ENCODE measurements around the gene C9orf78. TPM values are rescaled to one million over a fixed set of nuclear protein-coding genes. Genes with fewer than 3 reads are reported as not detected.

Gene C9orf78
- total and polyA plus RNA-seq, 2 of the 8 experiments (the other 6 are each of a cell fraction or from before 2014, with no cell fraction given) = 17.4 to 40.6 TPM

GRCh38 chr9:129794549-129794948, 40.5 kb downstream of the C9orf78 start:
- DNase-seq (ENCODE audit: low read depth in 1 of 2, low spot score in 2 of 2) (no peak), FAIRE-seq (no peak)
- H2AFZ ChIP-seq (ENCODE audit: low read length) = no peak overlapping the region
- H3K79me2 ChIP-seq (ENCODE audit: control insufficient read depth in 1 of 2, insufficient read depth in 2 of 2, low read length in 2 of 2) = no peaks in the 10 kb centered on the region
- H3K4me2 ChIP-seq (ENCODE audit: insufficient read depth in 1 of 2, low read depth in 2 of 2, low read length in 2 of 2) = no peak overlapping the region
- H3K18ac ChIP-seq (ENCODE audit: extremely low read depth, low read length) = no peak overlapping the region
- no peak overlapping the region for H4K5ac ChIP-seq (ENCODE audit: insufficient read length, low read depth, low read length)
- no peaks in the 10 kb centered on the region for H3K79me1 ChIP-seq (ENCODE audit: low read depth, low read length)
- H3K36me3 ChIP-seq (ENCODE audit: control insufficient read depth in 2 of 4, insufficient read depth in 4 of 4, low read length in 3 of 4) = no peaks in the 10 kb centered on the region
- H3K56ac ChIP-seq (replicated peaks; ENCODE audit: insufficient read length, low read depth, low read length) = no peak overlapping the region
- H3K4me1 ChIP-seq (replicated peaks in 1 of 4; ENCODE audit: control insufficient read depth in 3 of 4, insufficient read depth in 4 of 4, low read length in 3 of 4) = no peaks in the 10 kb centered on the region
- H2AK5ac ChIP-seq (ENCODE audit: low read depth, low read length) = peak overlapping the region; percentile 8; the same call in 1 of the 2 replicates
- H4K8ac ChIP-seq (ENCODE audit: extremely low read depth, insufficient read depth, low read length) = no peak overlapping the region
- no peak overlapping the region for H3K9ac ChIP-seq (replicated peaks in 1 of 4; ENCODE audit: extremely low read depth in 1 of 4, low read depth in 3 of 4, low read length in 3 of 4)
- CTCF ChIA-PET (ENCODE audit: partially characterized antibody) = interaction anchor here (0.9 to 2.3 kb wide), 3 partner anchors 10 to 74 kb away, joined by 3 to 6 read pairs (median 4); no protein-coding TSS in a partner anchor
- no peak overlapping the region for H2BK5ac ChIP-seq (ENCODE audit: low read depth, low read length)
- no peaks in the 10 kb centered on the region for H3K23me2 ChIP-seq (ENCODE audit: low read depth, low read length)
- H2BK12ac ChIP-seq (ENCODE audit: low read depth, low read length) = no peak overlapping the region
- H2BK120ac ChIP-seq (replicated peaks; ENCODE audit: low read depth, low read length) = no peak overlapping the region
- H2BK15ac ChIP-seq (ENCODE audit: low read length) = no peak overlapping the region
- no peak overlapping the region for H3K4ac ChIP-seq (replicated peaks; ENCODE audit: insufficient read length, low read depth, low read length)
- WGBS, 2 experiments (ENCODE audit: extremely low coverage in 1 of 2, insufficient coverage in 1 of 2, insufficient read length in 1 of 2, insufficient replicate concordance in 2 of 2, low coverage in 1 of 2, low lambda C conversion rate in 2 of 2, missing lambda C conversion rate in 1 of 2) = 92% methylated on average over 8 of the region's 8 CpGs; no CpG with 5 or more reads in 1 of the 2 experiments
- H4K20me1 ChIP-seq (replicated peaks in 1 of 2; ENCODE audit: control insufficient read depth in 1 of 2, insufficient read depth in 2 of 2, low read length in 2 of 2) = no peaks in the 10 kb centered on the region
- no peak overlapping the region for H3K14ac ChIP-seq (ENCODE audit: insufficient read length)
- no peak overlapping the region for H3K23ac ChIP-seq (ENCODE audit: insufficient read length)
- no peak overlapping the region for H3K27ac ChIP-seq (ENCODE audit: low read depth, low read length)
- POLR2A ChIA-PET (ENCODE audit: partially characterized antibody) = no interaction called here
- H3K4me3 ChIP-seq (ENCODE audit: extremely low read depth in 1 of 4, insufficient read depth in 2 of 4, low read depth in 3 of 4, low read length in 4 of 4) = no peak overlapping the region
- H3K9me3 ChIP-seq (ENCODE audit: insufficient read depth in 2 of 2, low read depth in 1 of 2, low read length in 1 of 2) = no peaks in the 10 kb centered on the region
- H2BK20ac ChIP-seq (ENCODE audit: low read length) = no peak overlapping the region
- peaks cover 0 to 4% (median 0%) of the 10 kb centered on the region in 4 experiments; a peak in 1 of 7 replicates for H3K27me3 ChIP-seq (replicated peaks in 1 of 4; ENCODE audit: control insufficient read depth in 3 of 4, extremely low read depth in 1 of 4, insufficient read depth in 3 of 4, low read length in 3 of 4)
- H4K91ac ChIP-seq (replicated peaks; ENCODE audit: insufficient read length, low read length) = no peak overlapping the region
- no peak for TF ChIP-seq JUND (IDR thresholded peaks at IDR 0.05; ENCODE audit: low read length)
- no peak for TF ChIP-seq SP4 (IDR thresholded peaks at IDR 0.05; ENCODE audit: low read length)
- no peak for TF ChIP-seq POLR2AphosphoS5 (IDR thresholded peaks at IDR 0.05; ENCODE audit: low read depth, low read length)
- no peak for TF ChIP-seq SIX5 (IDR thresholded peaks at IDR 0.05; ENCODE audit: low read depth, low read length)
- TF ChIP-seq EZH2 (IDR thresholded peaks at IDR 0.05; ENCODE audit: low read depth, low read length, severe bottlenecking) = no peak
- no peak for TF ChIP-seq CREB1 (IDR thresholded peaks at IDR 0.05)
- no peak for TF ChIP-seq POLR2A (IDR thresholded peaks at IDR 0.05; ENCODE audit: control extremely low read depth in 1 of 2, low read depth in 2 of 2, low read length in 2 of 2)
- no peak for TF ChIP-seq RAD21 (IDR thresholded peaks at IDR 0.05 in 1 of 2, conservative IDR thresholded peaks at IDR 0.05 in 1 of 2; ENCODE audit: low read depth in 2 of 2, low read length in 2 of 2)
- TF ChIP-seq SP1 (IDR thresholded peaks at IDR 0.05; ENCODE audit: low read depth, low read length) = no peak
- TF ChIP-seq E2F6 (IDR thresholded peaks at IDR 0.05) = no peak
- no peak for TF ChIP-seq RNF2 (IDR thresholded peaks at IDR 0.05; ENCODE audit: borderline replicate concordance, low read depth, low read length, missing control alignments, poor library complexity, severe bottlenecking)
